ENCODE results near the gene RPL6.

DNA sequence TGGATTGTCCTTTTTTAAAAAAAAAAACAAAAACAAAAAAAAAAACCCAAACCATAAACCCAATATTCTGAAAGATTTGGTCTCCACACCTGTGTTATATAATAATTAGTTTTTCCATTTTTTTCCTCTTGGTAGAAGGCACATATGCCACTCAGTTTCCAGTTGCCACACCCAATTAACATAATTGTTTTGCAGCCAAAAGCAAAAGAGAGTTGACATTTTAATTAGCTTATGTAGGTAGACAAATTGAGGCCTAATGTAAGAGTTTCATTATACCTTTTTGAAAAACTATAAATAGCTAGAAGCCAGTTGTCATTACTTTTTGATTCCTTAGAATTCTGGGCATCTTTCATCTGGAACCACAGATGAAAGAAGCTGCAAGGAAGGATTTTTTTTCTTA lies 30.4 kb upstream of the RPL6 start:
- TF ChIP-seq, protein P1, sequence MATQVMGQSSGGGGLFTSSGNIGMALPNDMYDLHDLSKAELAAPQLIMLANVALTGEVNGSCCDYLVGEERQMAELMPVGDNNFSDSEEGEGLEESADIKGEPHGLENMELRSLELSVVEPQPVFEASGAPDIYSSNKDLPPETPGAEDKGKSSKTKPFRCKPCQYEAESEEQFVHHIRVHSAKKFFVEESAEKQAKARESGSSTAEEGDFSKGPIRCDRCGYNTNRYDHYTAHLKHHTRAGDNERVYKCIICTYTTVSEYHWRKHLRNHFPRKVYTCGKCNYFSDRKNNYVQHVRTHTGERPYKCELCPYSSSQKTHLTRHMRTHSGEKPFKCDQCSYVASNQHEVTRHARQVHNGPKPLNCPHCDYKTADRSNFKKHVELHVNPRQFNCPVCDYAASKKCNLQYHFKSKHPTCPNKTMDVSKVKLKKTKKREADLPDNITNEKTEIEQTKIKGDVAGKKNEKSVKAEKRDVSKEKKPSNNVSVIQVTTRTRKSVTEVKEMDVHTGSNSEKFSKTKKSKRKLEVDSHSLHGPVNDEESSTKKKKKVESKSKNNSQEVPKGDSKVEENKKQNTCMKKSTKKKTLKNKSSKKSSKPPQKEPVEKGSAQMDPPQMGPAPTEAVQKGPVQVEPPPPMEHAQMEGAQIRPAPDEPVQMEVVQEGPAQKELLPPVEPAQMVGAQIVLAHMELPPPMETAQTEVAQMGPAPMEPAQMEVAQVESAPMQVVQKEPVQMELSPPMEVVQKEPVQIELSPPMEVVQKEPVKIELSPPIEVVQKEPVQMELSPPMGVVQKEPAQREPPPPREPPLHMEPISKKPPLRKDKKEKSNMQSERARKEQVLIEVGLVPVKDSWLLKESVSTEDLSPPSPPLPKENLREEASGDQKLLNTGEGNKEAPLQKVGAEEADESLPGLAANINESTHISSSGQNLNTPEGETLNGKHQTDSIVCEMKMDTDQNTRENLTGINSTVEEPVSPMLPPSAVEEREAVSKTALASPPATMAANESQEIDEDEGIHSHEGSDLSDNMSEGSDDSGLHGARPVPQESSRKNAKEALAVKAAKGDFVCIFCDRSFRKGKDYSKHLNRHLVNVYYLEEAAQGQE (IDR thresholded peaks at IDR 0.05; ENCODE audit: insufficient read depth in 1 of 2, low read depth in 2 of 2, low read length in 1 of 2): no peak
- TF ChIP-seq, protein P2, sequence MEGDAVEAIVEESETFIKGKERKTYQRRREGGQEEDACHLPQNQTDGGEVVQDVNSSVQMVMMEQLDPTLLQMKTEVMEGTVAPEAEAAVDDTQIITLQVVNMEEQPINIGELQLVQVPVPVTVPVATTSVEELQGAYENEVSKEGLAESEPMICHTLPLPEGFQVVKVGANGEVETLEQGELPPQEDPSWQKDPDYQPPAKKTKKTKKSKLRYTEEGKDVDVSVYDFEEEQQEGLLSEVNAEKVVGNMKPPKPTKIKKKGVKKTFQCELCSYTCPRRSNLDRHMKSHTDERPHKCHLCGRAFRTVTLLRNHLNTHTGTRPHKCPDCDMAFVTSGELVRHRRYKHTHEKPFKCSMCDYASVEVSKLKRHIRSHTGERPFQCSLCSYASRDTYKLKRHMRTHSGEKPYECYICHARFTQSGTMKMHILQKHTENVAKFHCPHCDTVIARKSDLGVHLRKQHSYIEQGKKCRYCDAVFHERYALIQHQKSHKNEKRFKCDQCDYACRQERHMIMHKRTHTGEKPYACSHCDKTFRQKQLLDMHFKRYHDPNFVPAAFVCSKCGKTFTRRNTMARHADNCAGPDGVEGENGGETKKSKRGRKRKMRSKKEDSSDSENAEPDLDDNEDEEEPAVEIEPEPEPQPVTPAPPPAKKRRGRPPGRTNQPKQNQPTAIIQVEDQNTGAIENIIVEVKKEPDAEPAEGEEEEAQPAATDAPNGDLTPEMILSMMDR (IDR thresholded peaks at IDR 0.05): no peak

Data from Panc1 (cell line).